Tibial nerve (tissue), 4 donors: ENCODE results near the gene AGBL1. TPM values are rescaled to one million over a fixed set of nuclear protein-coding genes. Genes with fewer than 3 reads are reported as not detected.
A peak's percentile ranks its signal among the peaks of the same experiment; 100 is the strongest.

Experiments
- DNase-seq, 2 donors: peaks; one replicate each; pipeline ENCODE4 v3.0.0-alpha.2; 2019; ENCODE audit warnings: low spot score in 2 of 2
- H3K27ac ChIP-seq, 4 donors: fragments of 200-600 bp; sonication (generic) in 3 of 4; one replicate each; pipeline ENCODE4 v1.5.1; 2017 to 2019; ENCODE audit warnings: mild to moderate bottlenecking in 1 of 4
- H3K27me3 ChIP-seq, 2 donors: fragments of 200-600 bp; sonication (generic) in 1 of 2; one replicate each; pipeline versions ENCODE4 v1.5.1 to v1.6.0; 2017 to 2019
- H3K36me3 ChIP-seq, 3 donors: fragments of 200-600 bp; sonication (generic); one replicate each; pipeline ENCODE4 v1.5.1; 2018 to 2019
- H3K4me1 ChIP-seq, 4 donors: fragments of 200-600 bp; sonication (generic) in 3 of 4; one replicate each; pipeline ENCODE4 v1.5.1; 2017 to 2019
- H3K4me3 ChIP-seq, 4 donors: fragments of 200-600 bp; sonication (generic) in 3 of 4; one replicate each; pipeline ENCODE4 v1.5.1; 2017 to 2019; ENCODE audit warnings: mild to moderate bottlenecking in 1 of 4, moderate library complexity in 1 of 4
- H3K9me3 ChIP-seq, 4 donors: fragments of 200-600 bp; sonication (generic) in 3 of 4; one replicate each; pipeline ENCODE4 v1.5.1; 2017 to 2019
- CTCF ChIP-seq, 5 experiments: fragments of 200-600 bp in 3 of 5; fragments of 450-650 bp in 2 of 5; sonication (generic) in 3 of 5; IDR thresholded peaks; one replicate each; pipeline ENCODE4 v1.5.1; 2016 to 2019; ENCODE audit warnings: antibody characterized with exemption in 5 of 5, mild to moderate bottlenecking in 3 of 5, moderate library complexity in 2 of 5
- EP300 ChIP-seq, 2 donors: sonication (generic); formaldehyde crosslinking; IDR thresholded peaks; one replicate each; pipeline ENCODE4 v1.6.1; 2017; ENCODE audit warnings: antibody characterized with exemption in 2 of 2, mild to moderate bottlenecking in 1 of 2
- POLR2A ChIP-seq, 2 donors: fragments of 450-650 bp; IDR thresholded peaks; one replicate each; pipeline ENCODE4 v1.6.1; 2017; ENCODE audit warnings: antibody characterized with exemption in 2 of 2, mild to moderate bottlenecking in 2 of 2, moderate library complexity in 2 of 2
- WGBS, 2 donors: methylation state at CpG; one replicate each; pipeline ENCODE4 v1.1.5; 2018; 5-methylcytosine and 5-hydroxymethylcytosine counted together
- total RNA-seq, 4 donors: library from RNA; depleted of rRNA; stranded (reverse); fragments of >200 nt; gene quantifications; one replicate each; pipeline ENCODE4 v1.1.0, GENCODE V29; 2016

Gene AGBL1
- total RNA-seq, 4 donors from 2014 or later: under 0.01 to 1.2 (median 0.21) TPM; not detected in 1

- Histone ChIP-seq H3K4me1 (peaks cover 0 to 9% (median 3%) of the 10 kb centered on the region in 4 donors), H3K27me3 (peaks cover 0 to 6% of the 10 kb centered on the region in 2 donors), H3K9me3 (no peaks in the 10 kb centered on the region), H3K4me3 (no peak overlapping the region), H3K36me3 (no peaks in the 10 kb centered on the region), H3K27ac (no peak overlapping the region)
- WGBS, 2 donors: 26 to 39% methylated on average over 6 of the region's 6 CpGs
- no peak for TF ChIP-seq EP300 (IDR thresholded peaks at IDR 0.05)
- TF ChIP-seq POLR2A (IDR thresholded peaks at IDR 0.05): no peak
- no peak for TF ChIP-seq CTCF (IDR thresholded peaks at IDR 0.05)
- no peak for DNase-seq
These were observed 150.3 kb downstream of the AGBL1 start for GRCh38 chr15:86229936-86230335.

- H3K9me3 ChIP-seq: no peaks in the 10 kb centered on the region
- DNase-seq: peak in 1 of 2 donors; percentile 7
- TF ChIP-seq POLR2A (IDR thresholded peaks at IDR 0.05) (no peak), CTCF (IDR thresholded peaks at IDR 0.05) (peak; percentile 30 to 71 (median 45))
- H3K4me3 ChIP-seq: peak overlapping the region in 1 of 4 donors; percentile 11
- H3K27ac ChIP-seq: no peak overlapping the region
- 2 to 5% methylated on average over 19 of the region's 19 CpGs for WGBS, 2 donors
- H3K27me3 ChIP-seq: peaks cover 0 to 6% of the 10 kb centered on the region in 2 donors
- no peaks in the 10 kb centered on the region for H3K36me3 ChIP-seq
- H3K4me1 ChIP-seq: peaks cover 0 to 9% (median 3%) of the 10 kb centered on the region in 4 donors
These were observed 152.4 kb downstream of the AGBL1 start for GRCh38 chr15:86231864-86232721.

DNA sequence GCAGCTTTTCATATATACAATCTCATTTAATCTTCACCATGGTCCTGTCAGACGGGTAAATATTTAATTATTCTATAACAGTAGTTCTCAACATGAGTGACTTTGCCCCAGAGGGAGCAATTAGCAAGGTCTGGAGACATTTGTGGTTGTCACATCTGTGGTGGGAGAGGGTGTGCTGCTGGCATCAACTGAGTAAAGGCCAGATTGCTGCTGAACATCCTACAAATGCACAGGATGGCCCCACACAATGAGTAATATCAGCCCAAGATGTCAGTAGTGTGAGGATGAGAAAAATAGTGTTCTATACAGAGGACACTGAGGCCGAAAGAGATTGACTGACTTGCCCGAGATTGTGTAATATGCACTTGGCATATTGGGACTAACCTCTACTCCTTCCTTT is 156.0 kb downstream of the AGBL1 start:
- H3K36me3 ChIP-seq: no peaks in the 10 kb centered on the region
- WGBS, 2 donors: 81 to 83% methylated on average over 3 of the region's 3 CpGs
- no peak for DNase-seq
- no peak for TF ChIP-seq EP300 (IDR thresholded peaks at IDR 0.05)
- TF ChIP-seq POLR2A (IDR thresholded peaks at IDR 0.05): no peak
- TF ChIP-seq CTCF (IDR thresholded peaks at IDR 0.05): no peak
- H3K4me1 ChIP-seq: peaks cover 0 to 9% (median 3%) of the 10 kb centered on the region in 4 donors
- H3K27me3 ChIP-seq: peaks cover 0 to 6% of the 10 kb centered on the region in 2 donors
- no peaks in the 10 kb centered on the region for H3K9me3 ChIP-seq
- no peak overlapping the region for H3K27ac ChIP-seq
- H3K4me3 ChIP-seq: no peak overlapping the region

- Histone ChIP-seq H3K4me1 (peaks cover 0 to 9% (median 3%) of the 10 kb centered on the region in 4 donors), H3K4me3 (no peak overlapping the region), H3K27ac (no peak overlapping the region), H3K9me3 (no peaks in the 10 kb centered on the region), H3K27me3 (peaks cover 0 to 6% of the 10 kb centered on the region in 2 donors), H3K36me3 (no peaks in the 10 kb centered on the region)
- TF ChIP-seq POLR2A (IDR thresholded peaks at IDR 0.05): no peak
- TF ChIP-seq CTCF (IDR thresholded peaks at IDR 0.05): no peak
- no peak for TF ChIP-seq EP300 (IDR thresholded peaks at IDR 0.05)
- WGBS, 2 donors: 21 to 34% methylated on average over 13 to 15 of the region's 15 CpGs
- DNase-seq: no peak
These were observed 156.9 kb downstream of the AGBL1 start for GRCh38 chr15:86236356-86237110.

- no peak overlapping the region for H3K4me3 ChIP-seq
- no peak overlapping the region for H3K27ac ChIP-seq
- 51 to 59% methylated on average over 5 of the region's 5 CpGs for WGBS, 2 donors
- DNase-seq: no peak
- H3K4me1 ChIP-seq: peaks cover 0 to 7% (median 2%) of the 10 kb centered on the region in 4 donors
- H3K36me3 ChIP-seq: no peaks in the 10 kb centered on the region
- TF ChIP-seq POLR2A (IDR thresholded peaks at IDR 0.05) (no peak), EP300 (IDR thresholded peaks at IDR 0.05) (no peak), CTCF (IDR thresholded peaks at IDR 0.05) (no peak)
- H3K27me3 ChIP-seq: no peaks in the 10 kb centered on the region
- no peaks in the 10 kb centered on the region for H3K9me3 ChIP-seq
These were observed 157.4 kb downstream of the AGBL1 start for GRCh38 chr15:86237111-86237500.
